Skeletal muscle tissue (tissue), 4 donors: ENCODE results near the gene FIGNL2. TPM values are rescaled to one million over a fixed set of nuclear protein-coding genes. Genes with fewer than 3 reads are reported as not detected.

Experiments
- H3K27ac ChIP-seq: one replicate; pipeline ENCODE4 v1.7.0; 2013; ENCODE audit warnings: mild to moderate bottlenecking, low read depth, low read length, inconsistent platforms
- H3K27me3 ChIP-seq, 3 donors: one replicate each; pipeline ENCODE4 v1.7.0; 2013; ENCODE audit warnings: low read length in 3 of 3; ENCODE audit not compliant: control insufficient read depth in 3 of 3, insufficient read depth in 3 of 3
- H3K36me3 ChIP-seq, 3 donors: one replicate each; pipeline ENCODE4 v1.7.0; 2013; ENCODE audit warnings: low read length in 3 of 3; ENCODE audit not compliant: control insufficient read depth in 3 of 3, insufficient read depth in 3 of 3
- H3K4me1 ChIP-seq, 3 donors: one replicate each; pipeline ENCODE4 v1.7.0; 2013; ENCODE audit warnings: low read length in 3 of 3, mild to moderate bottlenecking in 3 of 3; ENCODE audit not compliant: control insufficient read depth in 3 of 3, insufficient read depth in 3 of 3
- H3K4me3 ChIP-seq, 3 donors: one replicate each; pipeline ENCODE4 v1.7.0; 2013; ENCODE audit warnings: low read length in 3 of 3
- H3K9ac ChIP-seq, 3 donors: one replicate each; pipeline ENCODE4 v1.7.0; 2013; ENCODE audit warnings: low read length in 3 of 3, mild to moderate bottlenecking in 3 of 3, moderate library complexity in 2 of 3, low read depth in 1 of 3
- H3K9me3 ChIP-seq, 3 donors: one replicate each; pipeline ENCODE4 v1.7.0; 2013; ENCODE audit warnings: low read length in 3 of 3; ENCODE audit not compliant: control insufficient read depth in 3 of 3
- total RNA-seq: library from RNA; depleted of rRNA; stranded (reverse); fragments of >200 nt; gene quantifications from one replicate; pipeline ENCODE4 v1.2.3, GENCODE V29; 2014
- donor health status: Osteomylitis.

FIGNL2 gene
- total RNA-seq, 1 donor from 2014 or later, result 1.0 TPM

- Histone ChIP-seq H3K9me3 (no peaks in the 10 kb centered on the region), H3K27ac (no peak overlapping the region), H3K4me3 (peak overlapping the region in 2 of 3 donors; percentile 13 to 46), H3K36me3 (no peaks in the 10 kb centered on the region), H3K9ac (peak overlapping the region in 1 of 3 donors; percentile 45), H3K27me3 (peaks cover 8 to 44% (median 20%) of the 10 kb centered on the region in 3 donors), H3K4me1 (no peaks in the 10 kb centered on the region)
Measured at GRCh38 chr12:51820526-51821439, 27.7 kb downstream of the FIGNL2 start.

GRCh38 chr12:51819736-51820525 lies 28.6 kb downstream of the FIGNL2 start:
- peaks cover 0 to 6% (median 2%) of the 10 kb centered on the region in 3 donors for H3K4me1 ChIP-seq
- H3K27ac ChIP-seq, result no peak overlapping the region
- H3K36me3 ChIP-seq, result no peaks in the 10 kb centered on the region
- H3K27me3 ChIP-seq, result peaks cover 15 to 51% (median 24%) of the 10 kb centered on the region in 3 donors
- H3K4me3 ChIP-seq, result peak overlapping the region in 1 of 3 donors; percentile 20
- no peaks in the 10 kb centered on the region for H3K9me3 ChIP-seq
- H3K9ac ChIP-seq, result no peak overlapping the region

- H3K4me3 ChIP-seq, result no peak overlapping the region
- H3K27ac ChIP-seq, result no peak overlapping the region
- H3K27me3 ChIP-seq, result peaks cover 20 to 56% (median 25%) of the 10 kb centered on the region in 3 donors
- H3K9ac ChIP-seq, result no peak overlapping the region
- no peaks in the 10 kb centered on the region for H3K9me3 ChIP-seq
- no peaks in the 10 kb centered on the region for H3K36me3 ChIP-seq
- peaks cover 0 to 7% (median 4%) of the 10 kb centered on the region in 3 donors for H3K4me1 ChIP-seq
Measured at GRCh38 chr12:51818566-51819300, 29.8 kb downstream of the FIGNL2 start.

GRCh38 chr12:51818086-51818485 lies 30.4 kb downstream of the FIGNL2 start:
- Histone ChIP-seq H3K9me3 (no peaks in the 10 kb centered on the region), H3K27ac (no peak overlapping the region), H3K9ac (no peak overlapping the region), H3K4me1 (peaks cover 0 to 7% (median 4%) of the 10 kb centered on the region in 3 donors), H3K36me3 (no peaks in the 10 kb centered on the region), H3K27me3 (peaks cover 20 to 52% (median 26%) of the 10 kb centered on the region in 3 donors), H3K4me3 (no peak overlapping the region)

- H3K9me3 ChIP-seq, result no peaks in the 10 kb centered on the region
- H3K4me3 ChIP-seq, result no peak overlapping the region
- H3K36me3 ChIP-seq, result no peaks in the 10 kb centered on the region
- H3K27ac ChIP-seq, result no peak overlapping the region
- H3K9ac ChIP-seq, result no peak overlapping the region
- peaks cover 0 to 7% (median 4%) of the 10 kb centered on the region in 3 donors for H3K4me1 ChIP-seq
- H3K27me3 ChIP-seq, result peaks cover 20 to 50% (median 26%) of the 10 kb centered on the region in 3 donors
Measured at GRCh38 chr12:51817027-51817953, 31.2 kb downstream of the FIGNL2 start.

GRCh38 chr12:51815571-51815970 lies 32.9 kb downstream of the FIGNL2 start:
- Histone ChIP-seq H3K9me3 (no peaks in the 10 kb centered on the region), H3K27me3 (peaks cover 15 to 45% (median 26%) of the 10 kb centered on the region in 3 donors), H3K27ac (no peak overlapping the region), H3K4me3 (no peak overlapping the region), H3K4me1 (peaks cover 0 to 7% (median 4%) of the 10 kb centered on the region in 3 donors), H3K9ac (no peak overlapping the region), H3K36me3 (no peaks in the 10 kb centered on the region)

GRCh38 chr12:51814311-51815088 lies 34.0 kb downstream of the FIGNL2 start:
- no peaks in the 10 kb centered on the region for H3K9me3 ChIP-seq
- no peaks in the 10 kb centered on the region for H3K36me3 ChIP-seq
- peaks cover 15 to 35% (median 26%) of the 10 kb centered on the region in 3 donors for H3K27me3 ChIP-seq
- no peak overlapping the region for H3K27ac ChIP-seq
- peak overlapping the region; percentile 33 to 73 (median 62) for H3K9ac ChIP-seq
- H3K4me1 ChIP-seq, result peaks cover 0 to 7% (median 4%) of the 10 kb centered on the region in 3 donors
- H3K4me3 ChIP-seq, result peak overlapping the region; percentile 43 to 66 (median 65)

GRCh38 chr12:51813931-51814310 lies 34.6 kb downstream of the FIGNL2 start:
- Histone ChIP-seq H3K9ac (peak overlapping the region in 1 of 3 donors; percentile 33), H3K36me3 (no peaks in the 10 kb centered on the region), H3K4me1 (peaks cover 0 to 7% (median 4%) of the 10 kb centered on the region in 3 donors), H3K27me3 (peaks cover 15 to 34% (median 25%) of the 10 kb centered on the region in 3 donors), H3K27ac (no peak overlapping the region), H3K9me3 (no peaks in the 10 kb centered on the region), H3K4me3 (peak overlapping the region in 2 of 3 donors; percentile 20 to 66)
